Measurements from ENCODE around the gene KRT83.

- TF ChIP-seq EZH2 (IDR thresholded peaks at IDR 0.05; ENCODE audit: borderline replicate concordance, low read length) (no peak), CTCF (IDR thresholded peaks at IDR 0.05; ENCODE audit: low read length) (no peak)
Measured at GRCh38 chr12:52337054-52337453, 15.9 kb upstream of the KRT83 start.
